HCT116 (cell line): Measurements from ENCODE around the gene ACP7. TPM values are rescaled to one million over a fixed set of nuclear protein-coding genes. Genes with fewer than 3 reads are reported as not detected.

Experiments
- ATAC-seq: fragments of 200-7000 bp; cut with Tn5 transposase; 2 replicates; pipeline ENCODE4 v1.9.1; 2020; ENCODE audit warnings: mild to moderate bottlenecking, moderate library complexity
- BruUV-seq: library from RNA; stranded (reverse); fragments of 400-500 nt; replicated peaks from 2 replicates; lab custom pipeline; 2021; lab: Mats Ljungman, UMichigan
- CTCF ChIA-PET: fragments of 300-600 bp; sonication (Branson Sonifier 250); formaldehyde crosslinking; loops from one replicate; lab custom pipeline; 2021; ENCODE audit warnings: antibody characterized with exemption; lab: Charles Lee
- POLR2A ChIA-PET: fragments of 300-600, 350-600 bp; sonication (Branson Sonifier 250); formaldehyde crosslinking; loops from one replicate; lab custom pipeline; 2021; ENCODE audit warnings: antibody characterized with exemption; lab: Charles Lee
- RAD21 ChIA-PET, 2 experiments: fragments of 300-600 bp; sonication (Branson Sonifier 250); formaldehyde crosslinking; loops; one replicate each; lab custom pipeline; 2023; ENCODE audit warnings: low total read pairs in 2 of 2; ENCODE audit not compliant: uncharacterized antibody in 2 of 2, unreplicated experiment in 2 of 2, low non-redundant PET in 1 of 2; lab: Charles Lee
- DNase-seq: peaks from one replicate; pipeline ENCODE4 v3.0.0-alpha.2; 2010; ENCODE audit warnings: low read depth, low spot score
- H2AFZ ChIP-seq: fragments of 200-600 bp; shearing (Covaris generic), sonication (generic); 2 replicates; pipeline ENCODE4 v1.6.1; 2017; ENCODE audit warnings: low read depth, mixed run types, mixed read lengths, antibody characterized with exemption, low read length; ENCODE audit not compliant: poor library complexity, severe bottlenecking
- H3K27ac ChIP-seq: 2 replicates; pipeline ENCODE4 v1.5.1; 2012; ENCODE audit warnings: low read depth, low read length
- H3K27me3 ChIP-seq: fragments of 200-600 bp; sonication (generic); 2 replicates; pipeline ENCODE4 v1.6.1; 2016; ENCODE audit warnings: mixed run types, low read length, mixed read lengths; ENCODE audit not compliant: insufficient read depth
- H3K36me3 ChIP-seq, 2 experiments: fragments of 200-500 bp in 1 of 2; fragments of 200-600 bp in 1 of 2; sonication (Bioruptor generic) in 1 of 2; sonication (generic) in 1 of 2; 2 replicates each; pipeline versions ENCODE4 v1.5.1 to v1.6.1; 2014 to 2016; ENCODE audit warnings: low read length in 2 of 2, inconsistent platforms in 1 of 2, mixed read lengths in 1 of 2, mixed run types in 1 of 2; ENCODE audit not compliant: insufficient read depth in 2 of 2, control insufficient read depth in 1 of 2
- H3K4me1 ChIP-seq, 2 experiments: fragments of 200-600 bp in 1 of 2; sonication (generic) in 1 of 2; 2 replicates each; pipeline versions ENCODE4 v1.5.1 to v1.6.1; 2012 to 2017; ENCODE audit warnings: low read length in 2 of 2, inconsistent platforms in 1 of 2, mild to moderate bottlenecking in 1 of 2, mixed read lengths in 1 of 2, mixed run types in 1 of 2, moderate library complexity in 1 of 2; ENCODE audit not compliant: insufficient read depth in 2 of 2, control insufficient read depth in 1 of 2
- H3K4me2 ChIP-seq: fragments of 200-600 bp; sonication (generic); 2 replicates; pipeline ENCODE4 v1.6.1; 2017; ENCODE audit warnings: mixed run types, low read length, mixed read lengths
- H3K4me3 ChIP-seq, 2 experiments: fragments of 200-600 bp in 1 of 2; sonication (generic) in 1 of 2; replicated peaks in 1 of 2; 2 replicates each; pipeline ENCODE4 v1.5.1; 2011 to 2016; ENCODE audit warnings: low read length in 2 of 2, control low read depth in 1 of 2, low read depth in 1 of 2, mild to moderate bottlenecking in 1 of 2, mixed read lengths in 1 of 2, mixed run types in 1 of 2
- H3K79me2 ChIP-seq: fragments of 200-600 bp; sonication (generic); 2 replicates; pipeline ENCODE4 v1.6.1; 2017; ENCODE audit warnings: mild to moderate bottlenecking, mixed run types, low read length, moderate library complexity, mixed read lengths; ENCODE audit not compliant: insufficient read depth
- H3K9ac ChIP-seq: fragments of 200-600 bp; sonication (generic); 2 replicates; pipeline ENCODE4 v1.6.1; 2016; ENCODE audit warnings: low read length, mixed read lengths
- H3K9me2 ChIP-seq: fragments of 200-600 bp; sonication (generic), shearing (Covaris generic); 2 replicates; pipeline ENCODE4 v1.6.1; 2017; ENCODE audit warnings: mixed run types, mild to moderate bottlenecking, moderate library complexity; ENCODE audit not compliant: insufficient read depth
- H3K9me3 ChIP-seq, 2 experiments: fragments of 200-500 bp in 1 of 2; fragments of 200-600 bp in 1 of 2; sonication (Bioruptor generic) in 1 of 2; sonication (generic) in 1 of 2; 2 replicates each; pipeline ENCODE4 v1.6.1; 2014 to 2017; ENCODE audit warnings: low read length in 2 of 2, mixed read lengths in 2 of 2, inconsistent platforms in 1 of 2, low read depth in 1 of 2, mild to moderate bottlenecking in 1 of 2, mixed run types in 1 of 2, moderate library complexity in 1 of 2; ENCODE audit not compliant: control insufficient read depth in 1 of 2, insufficient read depth in 1 of 2
- H4K20me1 ChIP-seq: fragments of 200-600 bp; sonication (generic), shearing (Covaris generic); 2 replicates; pipeline ENCODE4 v1.6.1; 2017; ENCODE audit warnings: mixed run types, mild to moderate bottlenecking, moderate library complexity; ENCODE audit not compliant: insufficient read depth
- intact Hi-C: fragments of 100-400 bp; cut with micrococcal nuclease; formaldehyde crosslinking; loops from 2 replicates; pipeline ENCODE4 v1.10.0; 2022
- total RNA-seq: library from RNA; stranded (reverse); gene quantifications from one replicate; pipeline ENCODE4 v1.2.1, GENCODE V29; 2021; ENCODE audit not compliant: unreplicated experiment
- TF ChIP-seq, protein P1 (sequence below): IDR thresholded peaks from 2 replicates; pipeline ENCODE4 v1.6.1; 2012; ENCODE audit warnings: low read depth

The ACP7 gene
- total RNA-seq, 1 experiment from 2014 or later = 4.7 TPM

DNA sequence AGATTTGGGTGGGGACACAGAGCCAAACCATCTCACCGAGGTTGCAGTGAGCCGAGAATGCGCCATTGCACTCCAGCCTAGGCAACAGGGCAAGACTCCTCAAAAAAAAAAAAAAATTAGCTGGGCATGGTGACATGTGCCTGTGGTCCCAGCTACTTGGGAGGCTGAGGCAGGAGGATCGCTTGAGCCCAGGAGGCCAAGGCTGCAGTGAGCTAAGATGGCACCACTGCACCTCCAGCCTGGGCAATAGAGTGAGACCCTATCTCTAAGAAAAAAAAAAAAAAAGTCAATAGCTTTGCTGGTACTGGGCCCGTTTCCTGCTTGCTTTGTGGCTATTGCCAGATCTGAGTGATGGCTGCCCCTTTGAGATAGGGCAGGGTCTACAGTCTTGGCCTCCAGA, 13.1 kb downstream of the ACP7 start:
- H3K36me3 ChIP-seq = no peaks in the 10 kb centered on the region
- ATAC-seq (no peak), DNase-seq (no peak)
- H3K9me2 ChIP-seq = no peaks in the 10 kb centered on the region
- H3K9ac ChIP-seq = no peak overlapping the region
- no TSS peak for BruUV-seq
- intact Hi-C loops = no loop called here
- H3K9me3 ChIP-seq = no peaks in the 10 kb centered on the region
- H3K27me3 ChIP-seq = no peaks in the 10 kb centered on the region
- H3K4me3 ChIP-seq = no peak overlapping the region
- TF ChIP-seq, protein P1, sequence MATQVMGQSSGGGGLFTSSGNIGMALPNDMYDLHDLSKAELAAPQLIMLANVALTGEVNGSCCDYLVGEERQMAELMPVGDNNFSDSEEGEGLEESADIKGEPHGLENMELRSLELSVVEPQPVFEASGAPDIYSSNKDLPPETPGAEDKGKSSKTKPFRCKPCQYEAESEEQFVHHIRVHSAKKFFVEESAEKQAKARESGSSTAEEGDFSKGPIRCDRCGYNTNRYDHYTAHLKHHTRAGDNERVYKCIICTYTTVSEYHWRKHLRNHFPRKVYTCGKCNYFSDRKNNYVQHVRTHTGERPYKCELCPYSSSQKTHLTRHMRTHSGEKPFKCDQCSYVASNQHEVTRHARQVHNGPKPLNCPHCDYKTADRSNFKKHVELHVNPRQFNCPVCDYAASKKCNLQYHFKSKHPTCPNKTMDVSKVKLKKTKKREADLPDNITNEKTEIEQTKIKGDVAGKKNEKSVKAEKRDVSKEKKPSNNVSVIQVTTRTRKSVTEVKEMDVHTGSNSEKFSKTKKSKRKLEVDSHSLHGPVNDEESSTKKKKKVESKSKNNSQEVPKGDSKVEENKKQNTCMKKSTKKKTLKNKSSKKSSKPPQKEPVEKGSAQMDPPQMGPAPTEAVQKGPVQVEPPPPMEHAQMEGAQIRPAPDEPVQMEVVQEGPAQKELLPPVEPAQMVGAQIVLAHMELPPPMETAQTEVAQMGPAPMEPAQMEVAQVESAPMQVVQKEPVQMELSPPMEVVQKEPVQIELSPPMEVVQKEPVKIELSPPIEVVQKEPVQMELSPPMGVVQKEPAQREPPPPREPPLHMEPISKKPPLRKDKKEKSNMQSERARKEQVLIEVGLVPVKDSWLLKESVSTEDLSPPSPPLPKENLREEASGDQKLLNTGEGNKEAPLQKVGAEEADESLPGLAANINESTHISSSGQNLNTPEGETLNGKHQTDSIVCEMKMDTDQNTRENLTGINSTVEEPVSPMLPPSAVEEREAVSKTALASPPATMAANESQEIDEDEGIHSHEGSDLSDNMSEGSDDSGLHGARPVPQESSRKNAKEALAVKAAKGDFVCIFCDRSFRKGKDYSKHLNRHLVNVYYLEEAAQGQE = no peak
- CTCF ChIA-PET = no interaction called here
- no peak overlapping the region for H3K4me2 ChIP-seq
- no peaks in the 10 kb centered on the region for H3K4me1 ChIP-seq
- no peaks in the 10 kb centered on the region for H4K20me1 ChIP-seq
- POLR2A ChIA-PET = no interaction called here
- no peak overlapping the region for H3K27ac ChIP-seq
- RAD21 ChIA-PET = interaction anchor here in 1 of 2 experiments (0.6 kb wide), 1 partner anchor 101 kb away, joined by 3 read pairs; no protein-coding TSS in a partner anchor
- no peak overlapping the region for H2AFZ ChIP-seq
- no peaks in the 10 kb centered on the region for H3K79me2 ChIP-seq

DNA sequence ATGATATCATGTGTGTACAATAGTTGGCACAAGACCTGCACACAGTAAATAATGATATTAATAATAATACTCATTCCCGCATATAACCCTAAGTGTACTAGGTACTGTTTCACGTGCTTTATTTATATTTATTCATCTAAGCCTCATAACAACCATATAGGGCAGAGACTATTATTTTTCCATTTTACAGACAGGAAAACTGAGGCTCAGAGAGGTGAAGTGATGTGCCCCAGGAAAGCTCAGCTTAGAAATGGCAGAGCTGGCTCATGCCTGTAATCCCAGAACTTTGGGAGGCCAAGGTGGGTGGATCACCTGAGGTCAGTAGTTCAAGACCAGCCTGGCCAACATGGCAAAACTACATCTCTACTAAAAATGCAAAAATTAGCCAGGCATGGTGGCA, 13.6 kb downstream of the ACP7 start:
- CTCF ChIA-PET = no interaction called here
- Histone ChIP-seq H3K4me1 (no peaks in the 10 kb centered on the region), H3K9me3 (no peaks in the 10 kb centered on the region), H3K9ac (no peak overlapping the region), H3K79me2 (no peaks in the 10 kb centered on the region), H3K9me2 (no peaks in the 10 kb centered on the region), H2AFZ (no peak overlapping the region), H4K20me1 (no peaks in the 10 kb centered on the region), H3K27ac (no peak overlapping the region), H3K27me3 (no peaks in the 10 kb centered on the region), H3K4me3 (no peak overlapping the region), H3K36me3 (no peaks in the 10 kb centered on the region), H3K4me2 (no peak overlapping the region)
- intact Hi-C loops = no loop called here
- TF ChIP-seq, protein P1 = no peak
- DNase-seq (no peak), ATAC-seq (no peak)
- no TSS peak for BruUV-seq
- POLR2A ChIA-PET = no interaction called here
- RAD21 ChIA-PET = interaction anchor here in 1 of 2 experiments (0.6 kb wide), 1 partner anchor 101 kb away, joined by 3 read pairs; no protein-coding TSS in a partner anchor
